NT2/D1 (cell line): ENCODE results near the gene DYRK1B.
"Not testable (repeated sequence)": the region's sequence is repeated elsewhere in the genome, so short reads cannot be mapped to it uniquely, and the experiment has no call there.

Source experiments
- SUZ12 ChIP-seq: IDR thresholded peaks from 2 replicates; pipeline ENCODE4 v1.6.1; 2011; ENCODE audit not compliant: insufficient read length, insufficient read depth; ENCODE audit errors: extremely low read depth
- YY1 ChIP-seq: IDR thresholded peaks from 2 replicates; pipeline ENCODE4 v1.6.1; 2011; ENCODE audit not compliant: insufficient read length, insufficient read depth
- ZNF274 ChIP-seq: IDR thresholded peaks from 2 replicates; pipeline ENCODE4 v1.6.1; 2011; ENCODE audit warnings: mild to moderate bottlenecking, low read depth, low read length

DNA sequence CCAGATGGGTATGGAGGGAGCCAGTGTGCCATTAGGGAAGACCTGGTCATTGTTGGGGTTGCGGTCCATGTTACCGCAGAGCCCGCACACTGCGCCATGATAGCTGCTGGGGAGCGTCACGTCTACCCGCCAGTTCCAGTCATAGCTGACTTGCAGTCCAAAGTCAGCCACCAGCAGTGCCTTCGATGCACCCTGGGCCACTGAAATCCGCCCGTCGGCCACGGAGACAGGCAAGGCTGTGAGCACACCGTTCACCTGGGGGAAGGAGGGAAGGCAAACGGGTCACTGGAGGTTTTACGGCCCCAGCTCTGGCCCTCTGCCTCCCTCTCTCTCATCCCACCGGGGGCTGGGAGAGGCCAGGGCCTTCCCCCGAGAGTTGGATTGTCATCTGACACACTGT is 44.0 kb upstream of the DYRK1B start:
- not testable (repeated sequence) for TF ChIP-seq SUZ12, YY1, ZNF274
